ENCODE measurements around the gene ETDC.
A peak's percentile ranks its signal among the peaks of the same experiment; 100 is the strongest.

Gene ETDC

GRCh38 chrX:135340831-135341230, 31.6 kb downstream of the ETDC start:
- H4K20me1 ChIP-seq (ENCODE audit: insufficient read depth, low read length, poor library complexity, severe bottlenecking) = peaks cover 19% of the 10 kb centered on the region
- peak overlapping the region; percentile 36 for H3K9ac ChIP-seq (ENCODE audit: low read depth, low read length, poor library complexity, severe bottlenecking)
- peaks cover 38% of the 10 kb centered on the region; the same call in 1 of the 2 replicates for H3K79me2 ChIP-seq (ENCODE audit: insufficient read depth, low read length)
- H3K4me1 ChIP-seq (ENCODE audit: insufficient read depth, low read length, poor library complexity, severe bottlenecking) = peaks cover 25% of the 10 kb centered on the region
- H3K36me3 ChIP-seq (ENCODE audit: insufficient read depth, low read length) = no peaks in the 10 kb centered on the region
- peak overlapping the region; percentile 91 for H3K4me2 ChIP-seq (ENCODE audit: low read depth, low read length, poor library complexity, severe bottlenecking)
- peak overlapping the region; percentile 96 for H3K4me3 ChIP-seq (ENCODE audit: low read length, poor library complexity, severe bottlenecking)
- TF ChIP-seq, protein P1, sequence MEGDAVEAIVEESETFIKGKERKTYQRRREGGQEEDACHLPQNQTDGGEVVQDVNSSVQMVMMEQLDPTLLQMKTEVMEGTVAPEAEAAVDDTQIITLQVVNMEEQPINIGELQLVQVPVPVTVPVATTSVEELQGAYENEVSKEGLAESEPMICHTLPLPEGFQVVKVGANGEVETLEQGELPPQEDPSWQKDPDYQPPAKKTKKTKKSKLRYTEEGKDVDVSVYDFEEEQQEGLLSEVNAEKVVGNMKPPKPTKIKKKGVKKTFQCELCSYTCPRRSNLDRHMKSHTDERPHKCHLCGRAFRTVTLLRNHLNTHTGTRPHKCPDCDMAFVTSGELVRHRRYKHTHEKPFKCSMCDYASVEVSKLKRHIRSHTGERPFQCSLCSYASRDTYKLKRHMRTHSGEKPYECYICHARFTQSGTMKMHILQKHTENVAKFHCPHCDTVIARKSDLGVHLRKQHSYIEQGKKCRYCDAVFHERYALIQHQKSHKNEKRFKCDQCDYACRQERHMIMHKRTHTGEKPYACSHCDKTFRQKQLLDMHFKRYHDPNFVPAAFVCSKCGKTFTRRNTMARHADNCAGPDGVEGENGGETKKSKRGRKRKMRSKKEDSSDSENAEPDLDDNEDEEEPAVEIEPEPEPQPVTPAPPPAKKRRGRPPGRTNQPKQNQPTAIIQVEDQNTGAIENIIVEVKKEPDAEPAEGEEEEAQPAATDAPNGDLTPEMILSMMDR (conservative IDR thresholded peaks at IDR 0.05; ENCODE audit: low read length) = no peak
- no peak for TF ChIP-seq EZH2phosphoT487 (IDR thresholded peaks at IDR 0.05; ENCODE audit: borderline replicate concordance)
- H2AFZ ChIP-seq (ENCODE audit: low read length) = no peak overlapping the region
- H3K9me3 ChIP-seq (ENCODE audit: insufficient read depth, low read depth, low read length) = no peaks in the 10 kb centered on the region
- H3F3A ChIP-seq (ENCODE audit: low read depth) = no peaks in the 10 kb centered on the region
- H3K9me2 ChIP-seq (replicated peaks; ENCODE audit: low read depth, low read length) = no peaks in the 10 kb centered on the region
- H3K27me3 ChIP-seq (ENCODE audit: insufficient read depth, low read length, poor library complexity, severe bottlenecking) = no peaks in the 10 kb centered on the region

- Histone ChIP-seq H3K36me3 (ENCODE audit: insufficient read depth, low read length) (no peaks in the 10 kb centered on the region), H3K9me3 (ENCODE audit: insufficient read depth, low read depth, low read length) (no peaks in the 10 kb centered on the region), H2AFZ (ENCODE audit: low read length) (peak overlapping the region; percentile 81), H3F3A (ENCODE audit: low read depth) (no peaks in the 10 kb centered on the region), H3K9me2 (replicated peaks; ENCODE audit: low read depth, low read length) (no peaks in the 10 kb centered on the region), H3K4me3 (ENCODE audit: low read length, poor library complexity, severe bottlenecking) (peak overlapping the region; percentile 96), H4K20me1 (ENCODE audit: insufficient read depth, low read length, poor library complexity, severe bottlenecking) (peaks cover 19% of the 10 kb centered on the region), H3K79me2 (ENCODE audit: insufficient read depth, low read length) (peaks cover 30% of the 10 kb centered on the region; the same call in 1 of the 2 replicates), H3K9ac (ENCODE audit: low read depth, low read length, poor library complexity, severe bottlenecking) (peak overlapping the region; percentile 75), H3K4me1 (ENCODE audit: insufficient read depth, low read length, poor library complexity, severe bottlenecking) (peaks cover 14% of the 10 kb centered on the region), H3K27me3 (ENCODE audit: insufficient read depth, low read length, poor library complexity, severe bottlenecking) (no peaks in the 10 kb centered on the region), H3K4me2 (ENCODE audit: low read depth, low read length, poor library complexity, severe bottlenecking) (peak overlapping the region; percentile 88)
- TF ChIP-seq, protein P1 (conservative IDR thresholded peaks at IDR 0.05; ENCODE audit: low read length) = no peak
- no peak for TF ChIP-seq EZH2phosphoT487 (IDR thresholded peaks at IDR 0.05; ENCODE audit: borderline replicate concordance)
These were observed 35.9 kb downstream of the ETDC start for GRCh38 chrX:135345107-135345589.

DNA sequence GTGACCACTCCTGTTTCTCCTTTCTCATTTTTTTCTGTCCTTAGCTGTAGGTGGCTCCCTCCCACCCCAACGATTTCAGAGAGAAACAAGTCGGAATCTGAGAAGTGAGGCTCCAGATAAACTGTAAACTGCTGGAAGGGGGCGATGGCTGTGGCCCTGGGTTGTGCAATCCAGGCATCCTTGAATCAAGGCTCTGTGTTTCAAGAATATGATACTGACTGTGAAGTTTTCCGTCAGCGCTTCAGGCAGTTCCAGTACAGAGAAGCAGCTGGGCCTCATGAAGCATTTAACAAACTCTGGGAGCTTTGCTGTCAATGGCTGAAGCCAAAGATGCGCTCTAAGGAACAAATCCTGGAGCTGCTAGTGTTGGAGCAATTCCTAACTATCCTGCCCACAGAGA, 37.7 kb downstream of the ETDC start:
- Histone ChIP-seq H3K4me1 (ENCODE audit: insufficient read depth, low read length, poor library complexity, severe bottlenecking) (peaks cover 7% of the 10 kb centered on the region), H3K4me3 (ENCODE audit: low read length, poor library complexity, severe bottlenecking) (no peak overlapping the region), H3K9me2 (replicated peaks; ENCODE audit: low read depth, low read length) (no peaks in the 10 kb centered on the region), H3K9me3 (ENCODE audit: insufficient read depth, low read depth, low read length) (no peaks in the 10 kb centered on the region), H3K79me2 (ENCODE audit: insufficient read depth, low read length) (peaks cover 16% of the 10 kb centered on the region; the same call in 1 of the 2 replicates), H3K9ac (ENCODE audit: low read depth, low read length, poor library complexity, severe bottlenecking) (no peak overlapping the region), H3K36me3 (ENCODE audit: insufficient read depth, low read length) (no peaks in the 10 kb centered on the region), H2AFZ (ENCODE audit: low read length) (no peak overlapping the region), H3K27me3 (ENCODE audit: insufficient read depth, low read length, poor library complexity, severe bottlenecking) (no peaks in the 10 kb centered on the region), H3K4me2 (ENCODE audit: low read depth, low read length, poor library complexity, severe bottlenecking) (no peak overlapping the region), H3F3A (ENCODE audit: low read depth) (no peaks in the 10 kb centered on the region), H4K20me1 (ENCODE audit: insufficient read depth, low read length, poor library complexity, severe bottlenecking) (peaks cover 12% of the 10 kb centered on the region)
- no peak for TF ChIP-seq EZH2phosphoT487 (IDR thresholded peaks at IDR 0.05; ENCODE audit: borderline replicate concordance)
- TF ChIP-seq, protein P1 (conservative IDR thresholded peaks at IDR 0.05; ENCODE audit: low read length) = no peak

Measured in Loucy (cell line).